Measurements from ENCODE around the gene HOXB4. TPM values are rescaled to one million over a fixed set of nuclear protein-coding genes. Genes with fewer than 3 reads are reported as not detected.

Gene HOXB4
- total RNA-seq, 1 experiment from 2014 or later, result 0.22 TPM

DNA sequence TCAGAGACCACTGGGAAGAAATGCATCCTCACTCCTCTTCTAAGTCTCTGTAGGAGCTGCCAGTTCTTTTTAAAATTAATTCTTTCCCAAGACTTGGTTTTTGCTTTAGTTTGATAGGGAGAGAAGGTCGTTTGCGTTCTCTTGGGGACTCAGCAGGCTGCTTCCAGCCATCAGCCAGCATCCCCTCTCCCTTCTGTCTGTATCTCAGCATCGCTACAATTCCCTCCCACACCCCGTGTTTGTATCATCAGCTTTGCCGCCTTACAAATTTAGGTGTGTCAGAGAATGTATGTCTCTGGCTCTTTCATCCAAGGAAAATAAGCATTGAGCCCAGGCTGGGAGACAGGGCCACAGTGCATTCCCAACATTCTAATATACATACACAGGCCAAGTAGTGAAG, 21.2 kb upstream of the HOXB4 start:
- Histone ChIP-seq H3K9ac (ENCODE audit: low read length) (no peak overlapping the region), H3K9me2 (replicated peaks; ENCODE audit: low read length) (no peaks in the 10 kb centered on the region), H3K9me3 (ENCODE audit: low read length) (no peaks in the 10 kb centered on the region), H3K36me3 (ENCODE audit: low read depth, low read length) (no peaks in the 10 kb centered on the region), H2AFZ (ENCODE audit: low read length) (no peak overlapping the region), H3K27ac (ENCODE audit: low read length) (no peak overlapping the region), H3K4me3 (ENCODE audit: low read length) (no peak overlapping the region), H3K79me2 (ENCODE audit: low read length) (peaks cover 78% of the 10 kb centered on the region), H3K27me3 (ENCODE audit: low read length) (no peaks in the 10 kb centered on the region), H3K4me1 (ENCODE audit: insufficient read depth, low read length) (peaks cover 29% of the 10 kb centered on the region), H3K4me2 (ENCODE audit: low read length) (0 out of 2 replicates have a peak overlapping the region, but pooled peaks have one; percentile 92), H4K20me1 (ENCODE audit: low read length) (peaks cover 30% of the 10 kb centered on the region), H3F3A (ENCODE audit: low read length, unreplicated experiment) (no peaks in the 10 kb centered on the region)
- CTCF ChIA-PET, result no interaction called here
- no peak for DNase-seq
- BruUV-seq (replicated peaks), result no TSS peak
- no peak for ATAC-seq
- intact Hi-C loops (cut with micrococcal nuclease), result no loop called here
- POLR2A ChIA-PET (ENCODE audit: unreplicated experiment), result no interaction called here
- TF ChIP-seq EZH2 (IDR thresholded peaks at IDR 0.05; ENCODE audit: low read length, unreplicated experiment), result no peak
- TF ChIP-seq EZH2phosphoT487 (IDR thresholded peaks at IDR 0.05; ENCODE audit: borderline replicate concordance, low read length), result no peak
- TF ChIP-seq, protein P1, sequence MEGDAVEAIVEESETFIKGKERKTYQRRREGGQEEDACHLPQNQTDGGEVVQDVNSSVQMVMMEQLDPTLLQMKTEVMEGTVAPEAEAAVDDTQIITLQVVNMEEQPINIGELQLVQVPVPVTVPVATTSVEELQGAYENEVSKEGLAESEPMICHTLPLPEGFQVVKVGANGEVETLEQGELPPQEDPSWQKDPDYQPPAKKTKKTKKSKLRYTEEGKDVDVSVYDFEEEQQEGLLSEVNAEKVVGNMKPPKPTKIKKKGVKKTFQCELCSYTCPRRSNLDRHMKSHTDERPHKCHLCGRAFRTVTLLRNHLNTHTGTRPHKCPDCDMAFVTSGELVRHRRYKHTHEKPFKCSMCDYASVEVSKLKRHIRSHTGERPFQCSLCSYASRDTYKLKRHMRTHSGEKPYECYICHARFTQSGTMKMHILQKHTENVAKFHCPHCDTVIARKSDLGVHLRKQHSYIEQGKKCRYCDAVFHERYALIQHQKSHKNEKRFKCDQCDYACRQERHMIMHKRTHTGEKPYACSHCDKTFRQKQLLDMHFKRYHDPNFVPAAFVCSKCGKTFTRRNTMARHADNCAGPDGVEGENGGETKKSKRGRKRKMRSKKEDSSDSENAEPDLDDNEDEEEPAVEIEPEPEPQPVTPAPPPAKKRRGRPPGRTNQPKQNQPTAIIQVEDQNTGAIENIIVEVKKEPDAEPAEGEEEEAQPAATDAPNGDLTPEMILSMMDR (conservative IDR thresholded peaks at IDR 0.05; ENCODE audit: low read depth, low read length), result no peak

DNA sequence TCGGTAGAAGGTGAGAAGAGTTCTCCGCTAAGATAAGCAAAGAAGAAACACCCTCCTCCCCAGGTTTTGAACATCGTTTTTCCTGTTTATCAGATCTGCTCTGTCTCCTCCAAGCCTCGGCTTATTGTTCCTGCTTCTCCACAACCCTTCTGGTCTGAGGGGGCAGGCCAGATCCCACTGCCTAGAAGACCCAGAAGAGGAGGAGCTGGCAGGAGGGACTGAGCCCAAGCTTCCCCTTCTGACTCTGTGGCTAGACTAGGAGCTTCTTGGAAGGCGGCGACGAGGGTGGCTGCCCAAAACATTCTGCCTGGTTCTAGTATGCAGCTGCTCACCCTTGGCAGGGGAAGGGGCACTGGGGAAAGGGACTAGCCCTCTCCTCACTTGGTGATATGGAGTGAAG, 20.6 kb upstream of the HOXB4 start:
- peaks cover 72% of the 10 kb centered on the region for H3K79me2 ChIP-seq (ENCODE audit: low read length)
- H3K27ac ChIP-seq (ENCODE audit: low read length), result no peak overlapping the region

More for the DNA sequence above, 20.6 kb upstream of the HOXB4 start:
- no peak overlapping the region for H3K9ac ChIP-seq (ENCODE audit: low read length)
- H4K20me1 ChIP-seq (ENCODE audit: low read length), result peaks cover 30% of the 10 kb centered on the region
- no peaks in the 10 kb centered on the region for H3K27me3 ChIP-seq (ENCODE audit: low read length)
- H3K36me3 ChIP-seq (ENCODE audit: low read depth, low read length), result no peaks in the 10 kb centered on the region
- H3K4me3 ChIP-seq (ENCODE audit: low read length), result peak overlapping the region; percentile 75
- no peaks in the 10 kb centered on the region for H3F3A ChIP-seq (ENCODE audit: low read length, unreplicated experiment)
- TF ChIP-seq EZH2phosphoT487 (IDR thresholded peaks at IDR 0.05; ENCODE audit: borderline replicate concordance, low read length) (no peak), EZH2 (IDR thresholded peaks at IDR 0.05; ENCODE audit: low read length, unreplicated experiment) (no peak)
- TF ChIP-seq, protein P1 (conservative IDR thresholded peaks at IDR 0.05; ENCODE audit: low read depth, low read length), result no peak
- no peaks in the 10 kb centered on the region for H3K9me2 ChIP-seq (replicated peaks; ENCODE audit: low read length)
- ChIA-PET CTCF (no interaction called here), POLR2A (ENCODE audit: unreplicated experiment) (no interaction called here)
- H3K9me3 ChIP-seq (ENCODE audit: low read length), result no peaks in the 10 kb centered on the region
- H2AFZ ChIP-seq (ENCODE audit: low read length), result peak overlapping the region; percentile 69
- intact Hi-C loops (cut with micrococcal nuclease), result no loop called here
- peaks cover 29% of the 10 kb centered on the region for H3K4me1 ChIP-seq (ENCODE audit: insufficient read depth, low read length)
- DNase-seq, result no peak
- H3K4me2 ChIP-seq (ENCODE audit: low read length), result peak overlapping the region; percentile 92
- no peak for ATAC-seq
- no TSS peak for BruUV-seq (replicated peaks)

Measured in PC-3 (cell line).